Neural crest cell (in vitro differentiated cells): ENCODE results near the gene VCAN. TPM values are rescaled to one million over a fixed set of nuclear protein-coding genes. Genes with fewer than 3 reads are reported as not detected.
A peak's percentile ranks its signal among the peaks of the same experiment; 100 is the strongest.

Source experiments
- DNase-seq: peaks from one replicate; pipeline ENCODE4 v3.0.0; 2021; ENCODE audit warnings: low read depth, mixed read lengths, low spot score
- H3K27ac Mint-ChIP-seq: one replicate; pipeline ENCODE4 v1.8.0; 2021; ENCODE audit warnings: mild to moderate bottlenecking, mixed read lengths; ENCODE audit not compliant: unreplicated experiment
- H3K27me3 Mint-ChIP-seq: 2 replicates; pipeline ENCODE4 v1.8.0; 2021; ENCODE audit warnings: low read depth, mild to moderate bottlenecking, mixed read lengths
- H3K36me3 Mint-ChIP-seq: 2 replicates; pipeline ENCODE4 v1.8.0; 2021; ENCODE audit warnings: low read depth, mild to moderate bottlenecking, mixed read lengths
- H3K4me1 Mint-ChIP-seq: 2 replicates; pipeline ENCODE4 v1.8.0; 2021; ENCODE audit warnings: mixed read lengths
- H3K4me3 Mint-ChIP-seq: one replicate; pipeline ENCODE4 v1.8.0; 2021; ENCODE audit warnings: mild to moderate bottlenecking, mixed read lengths
- H3K9me3 Mint-ChIP-seq: 2 replicates; pipeline ENCODE4 v1.8.0; 2021; ENCODE audit warnings: mixed read lengths
- CTCF ChIP-seq: fragments of 200-600 bp; sonication (generic); conservative IDR thresholded peaks from 2 replicates; pipeline ENCODE4 v1.5.0; 2021; ENCODE audit warnings: antibody characterized with exemption, mild to moderate bottlenecking
- total RNA-seq: library from RNA; stranded (reverse); gene quantifications from 2 replicates; pipeline ENCODE4 v1.2.1, GENCODE V29; 2021

VCAN gene
- total RNA-seq, 1 donor from 2014 or later: 236 TPM

GRCh38 chr5:83586874-83587776, 115.6 kb downstream of the VCAN start:
- Mint-ChIP-seq H3K27me3 (no peaks in the 10 kb centered on the region), H3K27ac (no peak overlapping the region), H3K9me3 (no peaks in the 10 kb centered on the region), H3K36me3 (peaks cover 7% of the 10 kb centered on the region), H3K4me1 (peaks cover 15% of the 10 kb centered on the region), H3K4me3 (no peak overlapping the region)
- no peak for TF ChIP-seq CTCF
- no peak for DNase-seq

- peaks cover 15% of the 10 kb centered on the region for H3K4me1 Mint-ChIP-seq
- H3K9me3 Mint-ChIP-seq: no peaks in the 10 kb centered on the region
- no peaks in the 10 kb centered on the region for H3K36me3 Mint-ChIP-seq
- DNase-seq: no peak
- no peaks in the 10 kb centered on the region for H3K27me3 Mint-ChIP-seq
- H3K27ac Mint-ChIP-seq: no peak overlapping the region
- TF ChIP-seq CTCF: no peak
- no peak overlapping the region for H3K4me3 Mint-ChIP-seq
Observed at GRCh38 chr5:83589786-83590185, 118.2 kb downstream of the VCAN start.

GRCh38 chr5:83590966-83591365, 119.4 kb downstream of the VCAN start:
- Mint-ChIP-seq H3K27ac (no peak overlapping the region), H3K9me3 (no peaks in the 10 kb centered on the region), H3K4me3 (no peak overlapping the region), H3K4me1 (peaks cover 15% of the 10 kb centered on the region), H3K36me3 (no peaks in the 10 kb centered on the region), H3K27me3 (no peaks in the 10 kb centered on the region)
- TF ChIP-seq CTCF: no peak
- no peak for DNase-seq

GRCh38 chr5:83595217-83595616, 123.7 kb downstream of the VCAN start:
- no peaks in the 10 kb centered on the region for H3K27me3 Mint-ChIP-seq
- no peaks in the 10 kb centered on the region for H3K4me1 Mint-ChIP-seq
- no peak overlapping the region for H3K27ac Mint-ChIP-seq
- no peaks in the 10 kb centered on the region for H3K9me3 Mint-ChIP-seq
- no peaks in the 10 kb centered on the region for H3K36me3 Mint-ChIP-seq
- no peak for DNase-seq
- TF ChIP-seq CTCF: peak; percentile 23
- no peak overlapping the region for H3K4me3 Mint-ChIP-seq

GRCh38 chr5:83608122-83608521, 136.6 kb downstream of the VCAN start:
- no peaks in the 10 kb centered on the region for H3K36me3 Mint-ChIP-seq
- H3K4me1 Mint-ChIP-seq: peaks cover 4% of the 10 kb centered on the region
- H3K4me3 Mint-ChIP-seq: no peak overlapping the region
- H3K27me3 Mint-ChIP-seq: no peaks in the 10 kb centered on the region
- DNase-seq: peak; percentile 51
- no peaks in the 10 kb centered on the region for H3K9me3 Mint-ChIP-seq
- TF ChIP-seq CTCF: peak; percentile 65
- H3K27ac Mint-ChIP-seq: no peak overlapping the region
